Cardiac muscle cell (in vitro differentiated cells and primary cell): Measurements from ENCODE around the gene WNK4. TPM values are rescaled to one million over a fixed set of nuclear protein-coding genes. Genes with fewer than 3 reads are reported as not detected.

Experiments
- DNase-seq, 2 donors: peaks; one replicate each; pipeline versions ENCODE4 v3.0.0 to v3.0.0-alpha.2; 2010 to 2017; ENCODE audit warnings: low read depth in 1 of 2, low spot score in 1 of 2
- H3K27ac ChIP-seq: fragments of 200-600 bp; sonication (generic); 2 replicates; pipeline ENCODE4 v1.5.1; 2016
- H3K27me3 ChIP-seq: fragments of 200-600 bp; sonication (generic); 2 replicates; pipeline ENCODE4 v1.6.0; 2016; ENCODE audit warnings: control low read depth
- H3K36me3 ChIP-seq: fragments of 200-600 bp; sonication (generic); 2 replicates; pipeline ENCODE4 v1.5.1; 2016; ENCODE audit warnings: control low read depth
- H3K4me1 ChIP-seq: fragments of 200-600 bp; sonication (generic); 2 replicates; pipeline ENCODE4 v1.8.1; 2017; ENCODE audit warnings: low read depth, mild to moderate bottlenecking, mixed run types
- H3K4me3 ChIP-seq: fragments of 200-600 bp; sonication (generic); 2 replicates; pipeline ENCODE4 v1.5.1; 2016; ENCODE audit warnings: mild to moderate bottlenecking
- H3K9me3 ChIP-seq: fragments of 200-600 bp; sonication (generic); 2 replicates; pipeline ENCODE4 v1.5.1; 2017; ENCODE audit warnings: low read depth, mild to moderate bottlenecking, control low read depth
- polyA plus RNA-seq: library from polyadenylated mRNA; unstranded; fragments of >200 nt; fragmentation: Nextera tagmentation; extraction: Ambion mirVana; gene quantifications from 2 replicates; pipeline ENCODE4 v1.2.1, GENCODE V29; 2016
- total RNA-seq: library from RNA; depleted of rRNA; stranded (reverse); fragments of >200 nt; gene quantifications from 2 replicates; pipeline ENCODE4 v1.2.3, GENCODE V29; 2016
- TF ChIP-seq, protein P1 (sequence below): IDR thresholded peaks from 2 replicates; pipeline ENCODE4 v1.5.1; 2012; ENCODE audit warnings: low read depth, mild to moderate bottlenecking, low read length

WNK4 gene
- total and polyA plus RNA-seq, 2 experiments from 2014 or later = 0.71 to 1.6 TPM

DNA sequence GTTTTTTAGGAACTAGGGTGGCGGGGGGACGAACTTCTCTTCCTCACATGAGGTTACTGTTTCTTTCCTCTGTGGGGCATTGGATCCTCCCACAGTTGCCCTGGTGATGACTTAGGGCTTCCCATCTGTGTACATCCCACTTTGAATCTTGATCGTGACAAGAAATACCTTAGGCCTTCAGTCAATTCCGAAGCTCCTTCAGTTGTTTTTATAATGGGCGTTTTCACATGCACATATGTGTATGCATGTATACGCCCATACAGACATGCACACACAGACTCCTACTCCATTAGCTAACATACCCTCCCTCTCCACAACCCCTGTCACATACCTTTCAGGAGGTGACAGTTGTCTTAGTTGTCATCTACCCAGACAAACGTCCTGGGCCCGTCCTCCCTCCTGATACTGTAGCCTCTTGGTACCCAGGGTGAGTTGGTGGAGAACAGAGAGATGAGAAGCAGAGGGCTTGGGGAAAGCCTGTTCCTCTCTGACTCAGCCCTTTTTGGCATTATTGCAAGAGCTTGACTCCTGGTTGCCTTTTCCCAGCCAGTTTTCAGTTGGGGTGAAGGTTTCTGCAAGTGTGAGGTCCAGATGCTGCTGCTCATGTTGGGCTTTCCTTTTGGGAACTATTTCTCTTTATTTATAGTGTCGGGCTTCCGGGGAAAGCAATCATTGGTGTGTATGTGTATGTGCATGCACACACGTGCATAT is 61.7 kb downstream of the WNK4 start:
- H3K9me3 ChIP-seq = no peaks in the 10 kb centered on the region
- TF ChIP-seq, protein P1, sequence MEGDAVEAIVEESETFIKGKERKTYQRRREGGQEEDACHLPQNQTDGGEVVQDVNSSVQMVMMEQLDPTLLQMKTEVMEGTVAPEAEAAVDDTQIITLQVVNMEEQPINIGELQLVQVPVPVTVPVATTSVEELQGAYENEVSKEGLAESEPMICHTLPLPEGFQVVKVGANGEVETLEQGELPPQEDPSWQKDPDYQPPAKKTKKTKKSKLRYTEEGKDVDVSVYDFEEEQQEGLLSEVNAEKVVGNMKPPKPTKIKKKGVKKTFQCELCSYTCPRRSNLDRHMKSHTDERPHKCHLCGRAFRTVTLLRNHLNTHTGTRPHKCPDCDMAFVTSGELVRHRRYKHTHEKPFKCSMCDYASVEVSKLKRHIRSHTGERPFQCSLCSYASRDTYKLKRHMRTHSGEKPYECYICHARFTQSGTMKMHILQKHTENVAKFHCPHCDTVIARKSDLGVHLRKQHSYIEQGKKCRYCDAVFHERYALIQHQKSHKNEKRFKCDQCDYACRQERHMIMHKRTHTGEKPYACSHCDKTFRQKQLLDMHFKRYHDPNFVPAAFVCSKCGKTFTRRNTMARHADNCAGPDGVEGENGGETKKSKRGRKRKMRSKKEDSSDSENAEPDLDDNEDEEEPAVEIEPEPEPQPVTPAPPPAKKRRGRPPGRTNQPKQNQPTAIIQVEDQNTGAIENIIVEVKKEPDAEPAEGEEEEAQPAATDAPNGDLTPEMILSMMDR = no peak
- no peaks in the 10 kb centered on the region for H3K27me3 ChIP-seq
- H3K36me3 ChIP-seq = peaks cover 38% of the 10 kb centered on the region
- H3K27ac ChIP-seq = no peak overlapping the region
- DNase-seq = no peak
- H3K4me1 ChIP-seq = no peaks in the 10 kb centered on the region
- H3K4me3 ChIP-seq = no peak overlapping the region

DNA sequence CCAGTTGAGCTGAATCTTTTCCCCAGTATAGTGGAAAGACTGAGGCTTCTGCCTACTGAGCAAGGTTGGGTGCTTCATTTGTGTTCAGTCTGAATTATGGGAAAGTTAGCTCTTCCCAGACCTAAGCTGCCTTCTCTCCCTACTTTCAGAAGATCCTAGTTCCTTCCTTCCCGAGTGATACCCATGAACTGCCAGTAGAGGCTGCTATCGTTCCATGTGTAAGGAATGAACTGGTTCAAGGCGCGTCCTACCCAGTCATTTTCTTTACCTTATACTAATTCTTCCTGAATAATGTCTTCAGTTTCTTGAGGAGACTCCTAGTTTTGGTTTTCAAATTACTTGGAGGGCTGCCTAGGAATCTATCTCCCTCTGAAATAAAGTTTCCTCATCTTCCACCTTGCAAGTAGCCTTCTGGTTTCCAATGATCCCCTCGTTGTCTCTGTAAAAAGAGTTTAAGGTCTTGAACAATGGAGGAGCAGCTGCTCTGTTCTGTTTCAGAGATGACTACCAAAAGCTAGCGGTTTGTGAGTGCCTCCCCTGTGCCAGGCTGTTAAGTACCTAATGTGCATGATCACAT is 63.0 kb downstream of the WNK4 start:
- Histone ChIP-seq H3K9me3 (no peaks in the 10 kb centered on the region), H3K4me3 (no peak overlapping the region), H3K27me3 (no peaks in the 10 kb centered on the region), H3K4me1 (no peaks in the 10 kb centered on the region), H3K27ac (no peak overlapping the region), H3K36me3 (peaks cover 30% of the 10 kb centered on the region)
- DNase-seq = peak; percentile 63 to 86
- TF ChIP-seq, protein P1 = peak; percentile 100

DNA sequence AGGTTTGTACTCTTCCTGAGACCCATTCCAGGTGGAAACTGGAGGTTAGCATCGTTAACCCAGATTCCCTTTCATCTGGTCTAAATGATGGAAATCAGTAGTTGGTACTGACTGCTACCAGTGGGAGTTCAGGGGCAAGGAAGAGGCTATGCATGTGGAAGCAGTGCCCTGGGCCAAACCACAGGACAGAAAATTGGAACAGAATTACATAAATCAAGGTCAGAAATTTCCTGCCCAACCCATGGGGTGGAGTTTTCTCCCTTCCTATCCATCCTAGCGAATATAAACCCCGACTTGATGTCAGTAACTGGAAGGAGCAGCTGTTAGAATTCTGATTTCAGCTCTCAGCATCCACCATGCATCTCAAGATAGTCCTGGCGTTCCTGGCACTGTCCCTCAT is 63.9 kb downstream of the WNK4 start, which contains the start of gene AOC2:
Gene AOC2, plus strand, starts transcription at position 310 of the 400 bp plus-strand sequence. Its CDS starts 47 bp downstream, at position 357.
- Histone ChIP-seq H3K27me3 (no peaks in the 10 kb centered on the region), H3K9me3 (no peaks in the 10 kb centered on the region), H3K4me3 (no peak within 1 kb of the TSS), H3K36me3 (peaks cover 21% of the 10 kb centered on the region), H3K27ac (no peak within 1 kb of the TSS), H3K4me1 (no peaks in the 10 kb centered on the region)
- peak in 1 of 2 donors; percentile 54 for DNase-seq
- TF ChIP-seq, protein P1 = no peak

DNA sequence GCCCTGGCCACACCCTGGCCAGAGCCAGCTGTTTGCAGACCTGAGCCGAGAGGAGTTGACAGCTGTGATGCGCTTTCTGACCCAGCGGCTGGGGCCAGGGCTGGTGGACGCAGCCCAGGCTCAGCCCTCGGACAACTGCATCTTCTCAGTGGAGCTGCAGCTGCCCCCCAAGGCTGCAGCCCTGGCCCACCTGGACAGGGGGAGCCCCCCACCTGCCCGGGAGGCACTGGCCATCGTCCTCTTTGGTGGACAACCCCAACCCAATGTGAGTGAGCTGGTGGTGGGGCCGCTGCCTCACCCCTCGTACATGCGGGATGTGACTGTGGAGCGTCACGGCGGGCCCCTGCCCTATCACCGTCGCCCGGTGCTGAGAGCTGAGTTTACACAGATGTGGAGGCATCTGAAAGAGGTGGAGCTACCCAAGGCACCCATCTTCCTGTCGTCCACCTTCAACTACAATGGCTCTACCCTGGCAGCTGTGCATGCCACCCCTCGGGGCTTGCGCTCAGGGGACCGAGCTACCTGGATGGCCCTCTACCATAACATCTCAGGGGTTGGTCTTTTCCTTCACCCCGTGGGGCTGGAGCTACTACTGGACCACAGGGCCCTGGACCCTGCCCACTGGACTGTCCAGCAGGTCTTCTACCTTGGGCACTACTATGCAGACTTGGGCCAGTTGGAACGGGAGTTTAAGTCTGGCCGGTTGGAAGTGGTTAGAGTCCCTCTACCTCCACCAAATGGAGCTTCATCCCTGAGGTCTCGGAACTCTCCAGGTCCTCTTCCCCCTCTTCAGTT is 64.5 kb downstream of the WNK4 start:
- no peak for DNase-seq
- Histone ChIP-seq H3K9me3 (no peaks in the 10 kb centered on the region), H3K27me3 (no peaks in the 10 kb centered on the region)

GRCh38 chr17:42845556-42845917 is 65.1 kb downstream of the WNK4 start:
- H3K4me1 ChIP-seq = peaks cover 2% of the 10 kb centered on the region
- H3K4me3 ChIP-seq = no peak overlapping the region
- H3K9me3 ChIP-seq = no peaks in the 10 kb centered on the region
- TF ChIP-seq, protein P1 = no peak
- no peaks in the 10 kb centered on the region for H3K27me3 ChIP-seq
- no peak overlapping the region for H3K27ac ChIP-seq
- no peak for DNase-seq
- H3K36me3 ChIP-seq = peaks cover 14% of the 10 kb centered on the region

More for the DNA sequence above, 64.5 kb downstream of the WNK4 start:
- Histone ChIP-seq H3K36me3 (peaks cover 16% of the 10 kb centered on the region), H3K4me1 (no peaks in the 10 kb centered on the region), H3K4me3 (no peak overlapping the region), H3K27ac (no peak overlapping the region)
- TF ChIP-seq, protein P1 = no peak
